ENCODE data around the gene ASAP3.
"Not testable (repeated sequence)": the region's sequence is repeated elsewhere in the genome, so short reads cannot be mapped to it uniquely, and the experiment has no call there.

The ASAP3 gene

DNA sequence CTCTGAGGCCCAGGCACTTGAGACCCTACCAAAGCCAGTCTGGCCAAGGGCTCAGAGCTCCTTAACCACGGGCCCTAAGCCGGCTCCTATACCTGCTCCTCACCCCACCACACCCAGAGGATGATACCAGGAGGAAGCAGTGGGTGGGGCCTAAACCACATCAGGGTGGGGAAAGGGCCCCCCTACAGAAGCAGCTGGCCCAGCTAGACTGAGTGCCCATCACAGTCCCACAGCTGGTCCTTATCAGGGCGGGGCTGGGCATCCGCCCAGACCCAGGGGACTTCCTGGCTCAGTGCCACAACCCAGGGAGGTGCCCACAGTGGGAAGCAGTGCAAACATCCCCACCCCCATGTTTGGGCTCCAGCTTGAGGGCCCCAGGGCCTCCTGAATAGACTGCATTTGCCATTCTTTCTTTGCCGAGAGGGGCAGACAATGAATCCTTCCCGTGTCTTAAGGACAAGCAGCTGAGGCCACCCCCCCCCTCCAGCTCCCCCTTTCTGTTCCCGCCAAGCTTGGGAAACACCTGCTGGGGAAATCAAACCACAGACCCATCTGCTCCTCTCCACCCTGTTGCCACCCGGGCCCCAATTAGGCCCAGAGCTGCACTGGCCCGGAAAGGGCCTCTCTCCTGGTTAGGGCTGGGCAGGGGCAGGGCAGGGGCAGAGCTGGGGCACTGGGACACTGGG, 40.9 kb upstream of the ASAP3 start:
- H3K4me3 Mint-ChIP-seq = peak overlapping the region; percentile 72 to 73
- peak; percentile 42 for ATAC-seq
- DNase-seq = peak in 1 of 2 donors; percentile 37
- H3K9me3 Mint-ChIP-seq = no peaks in the 10 kb centered on the region
- H3K27ac Mint-ChIP-seq = peak overlapping the region; percentile 86 to 93
- peaks cover 72% of the 10 kb centered on the region for H3K4me1 Mint-ChIP-seq
- H3K27me3 Mint-ChIP-seq = no peaks in the 10 kb centered on the region

DNA sequence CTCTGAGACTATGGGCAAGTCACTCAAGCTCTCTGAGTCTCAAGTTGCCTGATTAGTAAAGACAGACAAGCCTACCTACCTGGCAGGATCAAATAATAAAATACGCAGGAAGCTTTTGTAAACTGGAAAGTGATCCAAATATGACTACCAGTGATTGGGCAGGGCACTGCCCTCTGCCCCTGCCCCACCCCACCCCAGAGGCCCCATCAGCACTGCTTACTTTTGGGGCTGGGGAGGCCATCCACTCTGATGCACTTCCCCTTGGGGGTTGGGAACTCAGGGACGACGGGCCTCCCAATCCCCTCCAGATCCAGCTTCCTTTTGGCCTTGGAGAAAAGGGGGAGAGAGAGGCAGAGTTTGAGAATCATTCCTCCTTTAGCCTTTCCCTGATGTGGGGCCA, 40.2 kb upstream of the ASAP3 start:
- no peak for ATAC-seq
- no peak overlapping the region for H3K4me3 Mint-ChIP-seq
- peak overlapping the region in 1 of 2 donors; percentile 46 for H3K27ac Mint-ChIP-seq
- DNase-seq = no peak
- no peaks in the 10 kb centered on the region for H3K27me3 Mint-ChIP-seq
- peaks cover 65% of the 10 kb centered on the region for H3K4me1 Mint-ChIP-seq
- H3K9me3 Mint-ChIP-seq = no peaks in the 10 kb centered on the region

DNA sequence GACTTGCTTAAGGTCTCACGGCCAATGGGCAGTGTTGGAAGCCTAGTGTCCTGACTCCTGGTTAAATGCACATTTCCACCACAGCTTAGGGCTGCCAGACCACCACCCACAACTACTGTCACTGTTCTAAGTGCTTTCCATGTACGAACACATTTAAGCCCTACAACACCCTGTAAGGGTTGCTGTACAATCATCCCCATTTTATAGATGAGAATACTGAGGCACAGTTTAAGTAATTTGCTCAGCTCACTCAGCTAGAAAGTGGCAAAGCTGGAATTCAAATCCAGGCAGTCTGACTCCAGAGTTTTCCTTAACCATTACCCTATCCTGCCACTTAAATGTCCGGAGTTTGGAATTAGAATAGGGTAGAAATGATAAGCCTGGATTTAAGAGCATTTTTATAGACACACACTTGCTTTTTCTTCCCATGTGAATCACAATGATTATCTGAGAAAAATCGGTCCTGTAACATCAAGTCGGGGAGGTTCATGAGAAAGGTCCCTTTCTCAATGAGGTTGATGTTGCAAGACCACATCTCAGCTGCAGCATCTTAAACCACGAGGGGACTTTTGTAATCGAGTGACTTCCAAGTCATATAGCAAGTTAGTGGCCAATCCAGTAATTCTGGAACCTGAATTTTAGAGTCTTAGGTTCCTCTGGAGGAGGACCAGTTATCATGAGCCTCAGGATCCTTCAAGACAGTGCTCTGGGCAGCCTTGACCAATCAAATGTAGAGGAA, 38.4 kb upstream of the ASAP3 start:
- H3K27ac Mint-ChIP-seq = no peak overlapping the region
- H3K9me3 Mint-ChIP-seq = no peaks in the 10 kb centered on the region
- H3K4me1 Mint-ChIP-seq = peaks cover 47% of the 10 kb centered on the region
- H3K4me3 Mint-ChIP-seq = no peak overlapping the region
- ATAC-seq = peak; percentile 78
- no peaks in the 10 kb centered on the region for H3K27me3 Mint-ChIP-seq
- DNase-seq = peak in 1 of 2 donors; percentile 39

DNA sequence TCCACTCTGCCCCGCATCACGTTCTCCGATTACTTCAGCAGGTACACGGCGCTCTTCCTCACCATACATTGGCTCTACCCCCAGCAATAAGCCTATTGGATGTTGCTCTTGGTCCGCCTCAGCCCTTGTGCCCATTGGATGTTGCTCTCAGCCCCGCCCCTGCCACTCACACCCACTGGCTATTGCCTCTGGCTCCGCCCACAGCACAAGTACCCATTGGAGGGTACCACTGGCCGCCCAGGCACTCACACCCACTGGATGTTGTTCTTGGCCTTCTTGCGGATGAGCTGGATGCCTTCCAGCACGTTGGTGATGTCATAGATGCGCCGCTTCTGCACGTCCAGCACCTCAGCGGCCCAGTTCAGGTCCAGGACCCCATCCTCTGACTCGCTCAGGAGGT, 37.6 kb upstream of the ASAP3 start:
- H3K4me1 Mint-ChIP-seq = peaks cover 39% of the 10 kb centered on the region
- H3K4me3 Mint-ChIP-seq = no peak overlapping the region
- no peaks in the 10 kb centered on the region for H3K27me3 Mint-ChIP-seq
- DNase-seq (no peak), ATAC-seq (no peak)
- no peak overlapping the region for H3K27ac Mint-ChIP-seq
- no peaks in the 10 kb centered on the region for H3K9me3 Mint-ChIP-seq

DNA sequence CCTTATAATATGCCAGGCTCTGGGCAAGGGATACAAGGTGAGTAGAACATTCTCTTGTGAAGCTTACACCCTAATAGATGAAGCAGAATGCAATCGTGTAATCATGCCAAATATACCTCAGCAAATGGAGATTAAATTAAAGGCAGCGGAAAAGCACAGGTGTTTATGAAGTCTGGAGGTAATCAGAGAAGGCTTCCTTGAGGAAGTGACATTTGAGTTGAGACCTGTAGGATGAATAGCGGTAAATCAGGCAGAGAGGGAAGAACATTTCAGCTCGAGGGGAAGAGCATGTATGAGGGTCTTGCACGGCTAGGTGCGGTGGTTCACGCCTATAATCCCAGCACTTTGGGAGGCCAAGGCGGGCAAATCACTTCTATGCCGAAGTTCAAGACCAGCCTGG, 33.6 kb upstream of the ASAP3 start:
- no peak overlapping the region for H3K4me3 Mint-ChIP-seq
- H3K27ac Mint-ChIP-seq = no peak overlapping the region

DNA sequence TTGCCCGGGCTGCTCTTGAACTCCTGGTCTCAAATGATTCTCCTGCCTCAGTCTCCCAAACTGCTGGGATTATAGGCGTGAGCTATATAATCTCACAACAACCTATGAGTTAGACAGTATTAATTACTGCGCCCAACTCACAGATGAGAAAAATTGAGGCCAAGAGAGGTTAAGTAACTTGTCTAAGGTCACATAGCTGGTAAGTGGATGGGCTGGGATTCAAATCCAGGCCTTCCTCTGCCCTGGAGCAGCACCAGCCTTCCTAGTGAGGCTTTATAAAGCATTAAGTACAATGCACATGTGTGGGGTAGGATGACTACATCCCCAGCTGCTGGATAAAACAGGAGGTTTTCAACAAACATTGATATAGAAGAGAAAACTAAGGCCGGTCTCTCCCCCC, 31.9 kb upstream of the ASAP3 start:
- ATAC-seq (no peak), DNase-seq (no peak)
- Mint-ChIP-seq H3K4me3 (no peak overlapping the region), H3K27me3 (no peaks in the 10 kb centered on the region), H3K9me3 (no peaks in the 10 kb centered on the region), H3K27ac (no peak overlapping the region), H3K4me1 (no peaks in the 10 kb centered on the region)

More for the DNA sequence above, 33.6 kb upstream of the ASAP3 start:
- DNase-seq = no peak
- Mint-ChIP-seq H3K9me3 (no peaks in the 10 kb centered on the region), H3K4me1 (peaks cover 4% of the 10 kb centered on the region), H3K27me3 (no peaks in the 10 kb centered on the region)
- no peak for ATAC-seq

DNA sequence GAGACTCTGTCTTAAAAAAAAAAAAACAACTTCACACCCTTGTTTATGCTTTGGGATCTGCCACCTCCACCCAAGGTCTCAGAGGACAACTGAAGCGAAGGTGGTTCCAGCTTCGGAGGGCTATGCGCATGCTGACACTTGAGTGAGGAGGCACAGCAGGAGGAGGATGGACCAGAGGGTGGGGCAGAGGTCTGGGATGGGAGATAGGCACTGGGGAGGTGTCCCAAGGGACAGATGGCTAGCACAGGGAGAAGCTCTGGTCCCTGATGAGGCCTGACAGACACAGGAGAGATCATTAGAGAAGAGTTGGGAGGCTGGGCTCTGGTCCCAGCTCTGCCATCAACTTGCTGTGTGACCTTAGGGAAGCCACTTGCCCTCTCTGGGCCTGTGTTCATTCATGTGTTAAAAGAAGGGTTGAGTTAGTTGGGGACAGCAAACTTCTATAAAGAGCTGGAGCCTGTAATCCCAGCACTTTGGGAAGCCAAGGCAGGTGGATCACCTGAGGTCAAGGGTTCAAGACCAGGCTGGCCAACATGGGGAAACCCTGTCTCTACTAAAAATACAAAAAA, 30.2 kb upstream of the ASAP3 start:
- H3K27me3 Mint-ChIP-seq = no peaks in the 10 kb centered on the region
- no peak overlapping the region for H3K27ac Mint-ChIP-seq
- DNase-seq (no peak), ATAC-seq (no peak)
- H3K4me3 Mint-ChIP-seq = no peak overlapping the region
- H3K9me3 Mint-ChIP-seq = no peaks in the 10 kb centered on the region
- H3K4me1 Mint-ChIP-seq = no peaks in the 10 kb centered on the region

DNA sequence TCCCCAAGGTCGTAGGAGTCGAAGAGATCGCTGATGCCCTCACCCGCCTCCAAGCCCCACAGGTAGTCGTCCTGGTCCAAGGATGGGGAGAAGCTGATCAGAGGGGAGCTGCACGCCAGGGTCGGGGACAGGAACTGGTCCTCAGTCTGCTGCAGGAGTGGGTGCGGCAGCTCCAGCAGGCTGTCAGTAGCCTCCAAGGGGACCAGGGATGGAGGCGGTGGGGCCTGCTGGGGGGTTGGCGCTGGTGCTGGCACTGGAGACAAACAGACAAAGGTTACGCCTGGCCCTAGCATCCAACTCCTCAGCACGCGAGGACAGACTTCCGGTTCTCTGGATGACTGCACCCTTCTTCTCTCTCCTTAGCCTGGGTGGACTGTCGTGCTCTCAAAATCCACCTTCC, 25.9 kb upstream of the ASAP3 start:
- Mint-ChIP-seq H3K27ac (no peak overlapping the region), H3K9me3 (no peaks in the 10 kb centered on the region), H3K4me3 (no peak overlapping the region), H3K27me3 (no peaks in the 10 kb centered on the region), H3K4me1 (no peaks in the 10 kb centered on the region)
- DNase-seq (no peak), ATAC-seq (no peak)

GRCh38 chr1:23506376-23507107, 22.6 kb upstream of the ASAP3 start:
- DNase-seq = no peak
- H3K27me3 Mint-ChIP-seq = no peaks in the 10 kb centered on the region
- no peak for ATAC-seq
- H3K9me3 Mint-ChIP-seq = no peaks in the 10 kb centered on the region
- no peak overlapping the region for H3K4me3 Mint-ChIP-seq
- no peak overlapping the region for H3K27ac Mint-ChIP-seq
- no peaks in the 10 kb centered on the region for H3K4me1 Mint-ChIP-seq

DNA sequence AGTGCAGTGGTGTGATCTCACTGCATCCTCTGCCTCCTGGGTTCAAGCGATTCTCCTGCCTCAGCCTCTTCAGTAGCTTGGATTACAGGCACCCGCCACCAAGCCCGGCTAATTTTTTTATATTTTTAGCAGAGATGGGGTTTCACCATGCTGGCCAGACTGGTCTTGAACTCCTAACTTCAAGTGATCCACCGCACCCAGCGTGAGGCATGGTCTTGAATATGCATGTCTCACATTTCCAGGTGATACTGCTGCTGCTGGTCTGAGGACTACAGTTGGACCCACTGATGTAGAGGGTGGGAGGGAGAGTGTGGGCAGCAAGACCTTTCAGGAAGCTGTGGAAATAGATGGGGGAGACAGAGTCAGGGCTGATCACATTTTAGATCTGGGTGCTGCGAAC, 21.9 kb upstream of the ASAP3 start:
- no peak overlapping the region for H3K4me3 Mint-ChIP-seq
- no peak overlapping the region for H3K27ac Mint-ChIP-seq
- H3K4me1 Mint-ChIP-seq = no peaks in the 10 kb centered on the region
- H3K9me3 Mint-ChIP-seq = no peaks in the 10 kb centered on the region
- H3K27me3 Mint-ChIP-seq = no peaks in the 10 kb centered on the region
- ATAC-seq = no peak
- DNase-seq = no peak

DNA sequence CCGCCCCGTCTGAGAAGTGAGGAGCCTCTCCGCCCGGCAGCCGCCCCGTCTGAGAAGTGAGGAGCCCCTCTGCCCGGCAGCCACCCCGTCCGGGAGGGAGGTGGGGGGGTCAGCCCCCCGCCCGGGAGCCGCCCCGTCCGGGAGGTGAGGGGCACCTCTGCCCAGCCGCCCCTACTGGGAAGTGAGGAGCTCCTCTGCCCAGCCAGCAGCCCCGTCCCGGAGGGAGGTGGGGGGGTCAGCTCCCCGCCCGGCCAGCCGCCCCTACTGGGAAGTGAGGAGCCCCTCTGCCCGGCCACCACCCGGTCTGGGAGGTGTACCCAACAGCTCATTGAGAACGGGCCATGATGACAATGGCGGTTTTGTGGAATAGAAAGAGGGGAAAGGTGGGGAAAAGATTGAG, 20.2 kb upstream of the ASAP3 start:
- H3K9me3 Mint-ChIP-seq, H3K27me3 Mint-ChIP-seq, H3K4me3 Mint-ChIP-seq, DNase-seq, H3K27ac Mint-ChIP-seq, ATAC-seq, H3K4me1 Mint-ChIP-seq: not testable (repeated sequence)

- Mint-ChIP-seq H3K9me3 (no peaks in the 10 kb centered on the region), H3K27ac (no peak overlapping the region), H3K4me3 (no peak overlapping the region), H3K4me1 (no peaks in the 10 kb centered on the region), H3K27me3 (no peaks in the 10 kb centered on the region)
- DNase-seq = no peak
- no peak for ATAC-seq
These were observed 19.0 kb upstream of the ASAP3 start for GRCh38 chr1:23502951-23503350.

- ATAC-seq (no peak), DNase-seq (no peak)
- Mint-ChIP-seq H3K9me3 (no peaks in the 10 kb centered on the region), H3K4me1 (no peaks in the 10 kb centered on the region), H3K4me3 (no peak overlapping the region), H3K27ac (no peak overlapping the region), H3K27me3 (no peaks in the 10 kb centered on the region)
These were observed 16.5 kb upstream of the ASAP3 start for GRCh38 chr1:23500466-23500865.

DNA sequence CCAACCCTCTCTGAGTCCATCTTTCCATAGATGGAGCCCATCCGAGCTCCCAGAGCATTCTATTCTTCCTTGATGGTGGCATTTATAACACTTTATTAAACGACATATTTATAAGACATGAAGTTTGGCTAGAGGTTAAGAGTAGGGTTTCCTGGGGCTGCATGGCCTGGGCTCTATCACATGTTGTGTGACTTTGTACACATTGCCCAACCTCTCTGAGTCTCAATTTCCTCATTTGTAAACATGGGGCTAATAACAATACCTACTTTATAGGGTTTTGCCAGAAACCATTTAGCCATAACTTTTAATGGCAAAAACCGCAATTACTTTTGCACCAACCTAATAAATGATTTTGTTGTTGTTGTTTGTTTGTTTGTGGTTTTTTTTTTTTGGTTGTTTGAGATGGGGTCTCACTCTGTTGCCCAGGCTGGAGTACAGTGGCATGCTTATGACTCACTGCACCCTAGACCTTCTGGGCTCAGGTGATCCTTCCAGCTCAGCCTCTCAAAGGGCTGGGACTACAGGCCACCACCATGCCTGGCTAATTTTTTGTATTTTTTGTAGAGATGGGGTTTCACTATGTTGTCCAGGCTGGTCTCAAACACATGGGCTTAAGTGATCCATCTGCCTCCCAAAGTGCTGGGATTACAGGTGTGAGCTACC, 13.9 kb upstream of the ASAP3 start:
- no peak for ATAC-seq
- H3K27me3 Mint-ChIP-seq = no peaks in the 10 kb centered on the region
- no peaks in the 10 kb centered on the region for H3K4me1 Mint-ChIP-seq
- H3K4me3 Mint-ChIP-seq = no peak overlapping the region
- H3K27ac Mint-ChIP-seq = no peak overlapping the region
- H3K9me3 Mint-ChIP-seq = no peaks in the 10 kb centered on the region
- no peak for DNase-seq

DNA sequence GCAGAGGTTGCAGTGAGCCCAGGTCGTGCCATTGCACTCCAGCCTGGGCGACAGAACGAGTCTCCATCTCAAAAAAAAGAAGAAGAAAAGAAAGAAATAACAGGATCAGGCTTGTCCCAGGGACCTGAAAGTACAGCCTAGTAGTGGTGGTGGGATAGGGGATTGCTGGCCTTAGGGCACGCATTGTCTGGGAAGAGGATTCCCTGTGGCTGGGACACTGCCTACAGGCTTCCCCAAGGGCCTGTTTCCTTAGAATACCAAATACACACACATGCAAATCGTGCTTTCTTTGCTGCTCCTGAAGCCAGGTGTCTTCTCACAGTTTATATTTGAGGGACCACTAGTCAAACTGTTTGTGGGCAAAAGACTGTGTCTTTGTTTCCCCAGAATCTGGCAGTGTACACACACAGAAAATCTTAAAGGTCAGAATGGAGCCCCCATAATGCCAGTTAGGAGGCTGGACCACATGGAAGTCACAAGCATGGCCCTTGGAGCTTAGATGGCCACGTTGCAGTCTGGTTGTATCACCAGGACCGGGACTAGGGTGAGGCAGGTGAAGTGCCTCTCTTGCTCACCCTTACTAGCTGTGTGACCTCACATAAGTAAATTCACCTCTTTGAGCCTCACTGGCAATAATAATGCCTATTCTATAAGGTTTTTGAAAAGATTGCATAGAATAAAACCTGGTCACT, 12.7 kb upstream of the ASAP3 start:
- DNase-seq (no peak), ATAC-seq (no peak)
- no peaks in the 10 kb centered on the region for H3K27me3 Mint-ChIP-seq
- H3K27ac Mint-ChIP-seq = no peak overlapping the region
- no peak overlapping the region for H3K4me3 Mint-ChIP-seq
- no peaks in the 10 kb centered on the region for H3K9me3 Mint-ChIP-seq
- H3K4me1 Mint-ChIP-seq = no peaks in the 10 kb centered on the region
